T-helper 1 cell treated with Interleukin-12 subunit alpha and Interleukin-12 subunit beta and Interleukin-4 antibody, amounts not matched to agents 30 μg/mL and 1 μg/mL, for 36 hours (primary cell): ENCODE results near the gene SLC10A1.
A peak's percentile ranks its signal among the peaks of the same experiment; 100 is the strongest.

Experiments
- H3K27ac Mint-ChIP-seq: one replicate; pipeline ENCODE4 v1.8.0; 2021; ENCODE audit warnings: mild to moderate bottlenecking, mixed read lengths
- H3K27me3 Mint-ChIP-seq: one replicate; pipeline ENCODE4 v1.8.0; 2021; ENCODE audit warnings: low read depth, mixed read lengths
- H3K36me3 Mint-ChIP-seq: one replicate; pipeline ENCODE4 v1.8.0; 2021; ENCODE audit warnings: low read depth, mixed read lengths
- H3K4me1 Mint-ChIP-seq: one replicate; pipeline ENCODE4 v1.8.0; 2021; ENCODE audit warnings: low read depth, mixed read lengths
- H3K4me3 Mint-ChIP-seq: one replicate; pipeline ENCODE4 v1.8.0; 2021; ENCODE audit warnings: mild to moderate bottlenecking, moderate library complexity, mixed read lengths
- H3K9me3 Mint-ChIP-seq: one replicate; pipeline ENCODE4 v1.8.0; 2021; ENCODE audit warnings: mixed read lengths

SLC10A1 gene

GRCh38 chr14:69769623-69770022 lies 27.4 kb downstream of the SLC10A1 start:
- Mint-ChIP-seq H3K36me3 (peaks cover 65% of the 10 kb centered on the region), H3K4me1 (peaks cover 46% of the 10 kb centered on the region), H3K27me3 (peaks cover 8% of the 10 kb centered on the region), H3K27ac (no peak overlapping the region), H3K9me3 (no peaks in the 10 kb centered on the region), H3K4me3 (peak overlapping the region; percentile 21)

- Mint-ChIP-seq H3K4me1 (peaks cover 49% of the 10 kb centered on the region), H3K27ac (peak overlapping the region; percentile 99), H3K4me3 (peak overlapping the region; percentile 99), H3K27me3 (peaks cover 8% of the 10 kb centered on the region), H3K9me3 (peaks cover 4% of the 10 kb centered on the region), H3K36me3 (peaks cover 60% of the 10 kb centered on the region)
These were observed 28.2 kb downstream of the SLC10A1 start for GRCh38 chr14:69768873-69769272.

GRCh38 chr14:69767369-69767999 lies 29.6 kb downstream of the SLC10A1 start:
- Mint-ChIP-seq H3K36me3 (peaks cover 50% of the 10 kb centered on the region), H3K4me1 (peaks cover 49% of the 10 kb centered on the region), H3K9me3 (peaks cover 7% of the 10 kb centered on the region), H3K4me3 (peak overlapping the region; percentile 99), H3K27me3 (peaks cover 8% of the 10 kb centered on the region), H3K27ac (peak overlapping the region; percentile 99)

- Mint-ChIP-seq H3K9me3 (peaks cover 7% of the 10 kb centered on the region), H3K36me3 (peaks cover 45% of the 10 kb centered on the region), H3K27me3 (peaks cover 8% of the 10 kb centered on the region), H3K27ac (peak within 1 kb of the TSS; percentile 99), H3K4me1 (peaks cover 54% of the 10 kb centered on the region), H3K4me3 (peak within 1 kb of the TSS; percentile 99)
These were observed 30.1 kb downstream of the SLC10A1 start, which contains the start of gene SRSF5 for GRCh38 chr14:69766984-69767368. Gene SRSF5 (plus strand): TSS chr14:69767142. CDS start chr14:69768157, 1,015 bp downstream.

GRCh38 chr14:69763761-69764510 lies 33.1 kb downstream of the SLC10A1 start:
- Mint-ChIP-seq H3K4me3 (no peak overlapping the region), H3K4me1 (peaks cover 35% of the 10 kb centered on the region), H3K9me3 (peaks cover 7% of the 10 kb centered on the region), H3K27me3 (peaks cover 8% of the 10 kb centered on the region), H3K27ac (peak overlapping the region; percentile 59), H3K36me3 (peaks cover 20% of the 10 kb centered on the region)

- Mint-ChIP-seq H3K27ac (no peak overlapping the region), H3K27me3 (no peaks in the 10 kb centered on the region), H3K9me3 (peaks cover 7% of the 10 kb centered on the region), H3K4me1 (peaks cover 15% of the 10 kb centered on the region), H3K4me3 (no peak overlapping the region), H3K36me3 (peaks cover 4% of the 10 kb centered on the region)
These were observed 36.2 kb downstream of the SLC10A1 start for GRCh38 chr14:69760810-69761209.

- Mint-ChIP-seq H3K27me3 (no peaks in the 10 kb centered on the region), H3K9me3 (no peaks in the 10 kb centered on the region), H3K27ac (no peak overlapping the region), H3K4me3 (no peak overlapping the region), H3K4me1 (peaks cover 12% of the 10 kb centered on the region), H3K36me3 (peaks cover 5% of the 10 kb centered on the region)
These were observed 40.7 kb downstream of the SLC10A1 start for GRCh38 chr14:69756298-69756697.

- peak overlapping the region; percentile 71 for H3K27ac Mint-ChIP-seq
- peaks cover 12% of the 10 kb centered on the region for H3K4me1 Mint-ChIP-seq
- H3K36me3 Mint-ChIP-seq = peaks cover 5% of the 10 kb centered on the region
- H3K4me3 Mint-ChIP-seq = no peak overlapping the region
- H3K9me3 Mint-ChIP-seq = no peaks in the 10 kb centered on the region
- H3K27me3 Mint-ChIP-seq = no peaks in the 10 kb centered on the region
These were observed 41.3 kb downstream of the SLC10A1 start for GRCh38 chr14:69755784-69756183.

- Mint-ChIP-seq H3K27ac (peak overlapping the region; percentile 71), H3K9me3 (no peaks in the 10 kb centered on the region), H3K4me1 (peaks cover 12% of the 10 kb centered on the region), H3K4me3 (no peak overlapping the region), H3K27me3 (no peaks in the 10 kb centered on the region), H3K36me3 (peaks cover 5% of the 10 kb centered on the region)
These were observed 41.7 kb downstream of the SLC10A1 start for GRCh38 chr14:69755296-69755695.

GRCh38 chr14:69754487-69754886 lies 42.6 kb downstream of the SLC10A1 start:
- Mint-ChIP-seq H3K4me3 (no peak overlapping the region), H3K27me3 (no peaks in the 10 kb centered on the region), H3K27ac (no peak overlapping the region), H3K4me1 (peaks cover 12% of the 10 kb centered on the region), H3K9me3 (no peaks in the 10 kb centered on the region), H3K36me3 (peaks cover 5% of the 10 kb centered on the region)

- H3K9me3 Mint-ChIP-seq = no peaks in the 10 kb centered on the region
- H3K4me1 Mint-ChIP-seq = peaks cover 12% of the 10 kb centered on the region
- H3K4me3 Mint-ChIP-seq = no peak overlapping the region
- peaks cover 5% of the 10 kb centered on the region for H3K36me3 Mint-ChIP-seq
- H3K27ac Mint-ChIP-seq = no peak overlapping the region
- no peaks in the 10 kb centered on the region for H3K27me3 Mint-ChIP-seq
These were observed 43.2 kb downstream of the SLC10A1 start for GRCh38 chr14:69753860-69754259.

GRCh38 chr14:69752773-69753172 lies 44.3 kb downstream of the SLC10A1 start:
- Mint-ChIP-seq H3K9me3 (no peaks in the 10 kb centered on the region), H3K36me3 (peaks cover 5% of the 10 kb centered on the region), H3K4me3 (no peak overlapping the region)

GRCh38 chr14:69750495-69750894 lies 46.5 kb downstream of the SLC10A1 start:
- Mint-ChIP-seq H3K27me3 (no peaks in the 10 kb centered on the region), H3K36me3 (peaks cover 5% of the 10 kb centered on the region), H3K4me1 (peaks cover 9% of the 10 kb centered on the region), H3K9me3 (no peaks in the 10 kb centered on the region), H3K27ac (no peak overlapping the region), H3K4me3 (no peak overlapping the region)

More at GRCh38 chr14:69752773-69753172, 44.3 kb downstream of the SLC10A1 start:
- Mint-ChIP-seq H3K27me3 (no peaks in the 10 kb centered on the region), H3K27ac (no peak overlapping the region), H3K4me1 (peaks cover 12% of the 10 kb centered on the region)

- H3K27me3 Mint-ChIP-seq = no peaks in the 10 kb centered on the region
- H3K4me3 Mint-ChIP-seq = no peak overlapping the region
- no peak overlapping the region for H3K27ac Mint-ChIP-seq
- peaks cover 4% of the 10 kb centered on the region for H3K4me1 Mint-ChIP-seq
- H3K9me3 Mint-ChIP-seq = no peaks in the 10 kb centered on the region
- H3K36me3 Mint-ChIP-seq = peaks cover 4% of the 10 kb centered on the region
These were observed 47.1 kb downstream of the SLC10A1 start for GRCh38 chr14:69749956-69750355.

- H3K4me3 Mint-ChIP-seq = no peak overlapping the region
- peaks cover 5% of the 10 kb centered on the region for H3K9me3 Mint-ChIP-seq
- no peaks in the 10 kb centered on the region for H3K4me1 Mint-ChIP-seq
- peaks cover 2% of the 10 kb centered on the region for H3K36me3 Mint-ChIP-seq
- no peaks in the 10 kb centered on the region for H3K27me3 Mint-ChIP-seq
- no peak overlapping the region for H3K27ac Mint-ChIP-seq
These were observed 56.0 kb downstream of the SLC10A1 start for GRCh38 chr14:69741055-69741454.
